Hematopoietic multipotent progenitor cell treated with erythropoietin and hydrocortisone succinate and interleukin-3 and kit ligand, for 6 days (in vitro differentiated cells): ENCODE measurements around the gene ADAMTS12.
"Not testable (repeated sequence)": the region's sequence is repeated elsewhere in the genome, so short reads cannot be mapped to it uniquely, and the experiment has no call there.

Source experiments
- DNase-seq: peaks from one replicate; pipeline ENCODE4 v3.0.0-alpha.2; 2015

ADAMTS12 gene

GRCh38 chr5:33891788-33892619, at the start of gene ADAMTS12:
Gene ADAMTS12 (minus strand): TSS chr5:33891990. CDS start chr5:33891856, 134 bp downstream.
- no peak for DNase-seq

GRCh38 chr5:33941090-33941489, 49.3 kb upstream of the ADAMTS12 start:
- no peak for DNase-seq

GRCh38 chr5:33939556-33940262, 47.9 kb upstream of the ADAMTS12 start:
- DNase-seq, result no peak

- no peak for DNase-seq
Observed at GRCh38 chr5:33938881-33939280, 47.1 kb upstream of the ADAMTS12 start.

GRCh38 chr5:33938507-33938796, 46.7 kb upstream of the ADAMTS12 start:
- DNase-seq, result no peak

- no peak for DNase-seq
Observed at GRCh38 chr5:33937707-33938506, 46.1 kb upstream of the ADAMTS12 start.

GRCh38 chr5:33937017-33937706, 45.4 kb upstream of the ADAMTS12 start:
- DNase-seq, result no peak

- DNase-seq, result peak; percentile 4
Observed at GRCh38 chr5:33936381-33937016, 44.7 kb upstream of the ADAMTS12 start, which contains the start of gene RXFP3. Gene RXFP3 (plus strand): TSS chr5:33936386. CDS start chr5:33936741, 355 bp downstream.

- DNase-seq, result peak; percentile 68
Observed at GRCh38 chr5:33936004-33936380, 44.2 kb upstream of the ADAMTS12 start.

GRCh38 chr5:33934176-33934575, 42.4 kb upstream of the ADAMTS12 start:
- DNase-seq, result no peak

- DNase-seq, result no peak
Observed at GRCh38 chr5:33933723-33934169, 42.0 kb upstream of the ADAMTS12 start.

GRCh38 chr5:33931136-33931535, 39.3 kb upstream of the ADAMTS12 start:
- DNase-seq, result no peak

- no peak for DNase-seq
Observed at GRCh38 chr5:33929925-33930690, 38.3 kb upstream of the ADAMTS12 start.

GRCh38 chr5:33928283-33928682, 36.5 kb upstream of the ADAMTS12 start:
- no peak for DNase-seq

- no peak for DNase-seq
Observed at GRCh38 chr5:33927685-33928084, 35.9 kb upstream of the ADAMTS12 start.

GRCh38 chr5:33925278-33925677, 33.5 kb upstream of the ADAMTS12 start:
- no peak for DNase-seq

GRCh38 chr5:33921002-33921401, 29.2 kb upstream of the ADAMTS12 start:
- no peak for DNase-seq

- DNase-seq, result not testable (repeated sequence)
Observed at GRCh38 chr5:33914844-33915243, 23.1 kb upstream of the ADAMTS12 start.

GRCh38 chr5:33906248-33906647, 14.5 kb upstream of the ADAMTS12 start:
- DNase-seq, result not testable (repeated sequence)

GRCh38 chr5:33905381-33905780, 13.6 kb upstream of the ADAMTS12 start:
- no peak for DNase-seq

GRCh38 chr5:33903118-33903517, 11.3 kb upstream of the ADAMTS12 start:
- DNase-seq, result no peak
